Astrocyte (in vitro differentiated cells and primary cell): Measurements from ENCODE around the gene LY86.

Experiments
- EZH2 ChIP-seq: IDR thresholded peaks from 2 replicates; pipeline ENCODE4 v1.6.1; 2012; ENCODE audit warnings: mild to moderate bottlenecking, low read length, inconsistent platforms; ENCODE audit not compliant: insufficient read depth
- TF ChIP-seq, protein P1 (sequence below): IDR thresholded peaks from 2 replicates; pipeline ENCODE4 v1.5.1; 2011; ENCODE audit warnings: low read depth, mild to moderate bottlenecking, inconsistent platforms, low read length, moderate library complexity; ENCODE audit not compliant: insufficient read depth

GRCh38 chr6:6657820-6658217 is 69.3 kb downstream of the LY86 start:
- TF ChIP-seq, protein P1, sequence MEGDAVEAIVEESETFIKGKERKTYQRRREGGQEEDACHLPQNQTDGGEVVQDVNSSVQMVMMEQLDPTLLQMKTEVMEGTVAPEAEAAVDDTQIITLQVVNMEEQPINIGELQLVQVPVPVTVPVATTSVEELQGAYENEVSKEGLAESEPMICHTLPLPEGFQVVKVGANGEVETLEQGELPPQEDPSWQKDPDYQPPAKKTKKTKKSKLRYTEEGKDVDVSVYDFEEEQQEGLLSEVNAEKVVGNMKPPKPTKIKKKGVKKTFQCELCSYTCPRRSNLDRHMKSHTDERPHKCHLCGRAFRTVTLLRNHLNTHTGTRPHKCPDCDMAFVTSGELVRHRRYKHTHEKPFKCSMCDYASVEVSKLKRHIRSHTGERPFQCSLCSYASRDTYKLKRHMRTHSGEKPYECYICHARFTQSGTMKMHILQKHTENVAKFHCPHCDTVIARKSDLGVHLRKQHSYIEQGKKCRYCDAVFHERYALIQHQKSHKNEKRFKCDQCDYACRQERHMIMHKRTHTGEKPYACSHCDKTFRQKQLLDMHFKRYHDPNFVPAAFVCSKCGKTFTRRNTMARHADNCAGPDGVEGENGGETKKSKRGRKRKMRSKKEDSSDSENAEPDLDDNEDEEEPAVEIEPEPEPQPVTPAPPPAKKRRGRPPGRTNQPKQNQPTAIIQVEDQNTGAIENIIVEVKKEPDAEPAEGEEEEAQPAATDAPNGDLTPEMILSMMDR, result no peak
- TF ChIP-seq EZH2, result no peak
